AG04450 (cell line): ENCODE measurements around the gene PPP3CA. TPM values are rescaled to one million over a fixed set of nuclear protein-coding genes. Genes with fewer than 3 reads are reported as not detected.

ENCODE experiments used
- CTCF ChIA-PET: fragments of 300-600, 350-600 bp; formaldehyde crosslinking; extraction: SDS; loops from one replicate; lab custom pipeline; 2022; ENCODE audit warnings: antibody characterized with exemption, inconsistent platforms; lab: Charles Lee
- POLR2A ChIA-PET: fragments of 350-600 bp; formaldehyde crosslinking; extraction: SDS; loops from one replicate; lab custom pipeline; 2021; ENCODE audit warnings: antibody characterized with exemption, inconsistent platforms; lab: Yijun Ruan, JAX
- DNase-seq: peaks from one replicate; pipeline ENCODE4 v3.0.0-alpha.2; 2011; ENCODE audit warnings: low read depth, low spot score
- H3K27ac ChIP-seq: one replicate; pipeline ENCODE4 v1.5.1; 2012; ENCODE audit warnings: low read depth, low read length, control low read depth
- H3K27me3 ChIP-seq: one replicate; pipeline ENCODE4 v1.6.0; 2012; ENCODE audit warnings: low read length; ENCODE audit not compliant: control insufficient read depth, insufficient read depth
- H3K4me3 ChIP-seq: 2 replicates; pipeline ENCODE4 v1.5.1; 2011; ENCODE audit warnings: mild to moderate bottlenecking, low read depth, low read length, control low read depth
- H3K9me3 ChIP-seq: 2 replicates; pipeline ENCODE4 v1.5.1; 2012; ENCODE audit warnings: low read length; ENCODE audit not compliant: control insufficient read depth, insufficient read depth
- CTCF ChIP-seq: IDR thresholded peaks from 2 replicates; pipeline ENCODE4 v1.5.1; 2011; ENCODE audit warnings: low read depth, low read length, control low read depth, inconsistent platforms
- polyA plus RNA-seq: library from polyadenylated mRNA; depleted of rRNA; stranded (reverse); fragments of >200 nt; gene quantifications from 2 replicates; pipeline ENCODE4 v1.2.3, GENCODE V29; 2011

The PPP3CA gene
- polyA plus RNA-seq, 1 experiment = 38.7 TPM

- no peaks in the 10 kb centered on the region for H3K27me3 ChIP-seq
- H3K27ac ChIP-seq = no peak overlapping the region
- TF ChIP-seq CTCF = no peak
- no peak for DNase-seq
- CTCF ChIA-PET = no interaction called here
- POLR2A ChIA-PET = no interaction called here
- H3K9me3 ChIP-seq = no peaks in the 10 kb centered on the region
- no peak overlapping the region for H3K4me3 ChIP-seq
These were observed 273.0 kb downstream of the PPP3CA start for GRCh38 chr4:101074326-101074725.

GRCh38 chr4:101071241-101071640 is 276.1 kb downstream of the PPP3CA start:
- ChIA-PET CTCF (no interaction called here), POLR2A (no interaction called here)
- Histone ChIP-seq H3K27me3 (no peaks in the 10 kb centered on the region), H3K9me3 (no peaks in the 10 kb centered on the region), H3K4me3 (no peak overlapping the region), H3K27ac (no peak overlapping the region)
- DNase-seq = no peak
- TF ChIP-seq CTCF = no peak

- Histone ChIP-seq H3K9me3 (no peaks in the 10 kb centered on the region), H3K4me3 (no peak overlapping the region), H3K27ac (no peak overlapping the region), H3K27me3 (no peaks in the 10 kb centered on the region)
- ChIA-PET POLR2A (no interaction called here), CTCF (no interaction called here)
- DNase-seq = no peak
- no peak for TF ChIP-seq CTCF
These were observed 279.2 kb downstream of the PPP3CA start for GRCh38 chr4:101068115-101068514.

GRCh38 chr4:101067383-101067782 is 279.9 kb downstream of the PPP3CA start:
- no peaks in the 10 kb centered on the region for H3K9me3 ChIP-seq
- ChIA-PET CTCF (no interaction called here), POLR2A (no interaction called here)
- no peaks in the 10 kb centered on the region for H3K27me3 ChIP-seq
- H3K27ac ChIP-seq = no peak overlapping the region
- DNase-seq = no peak
- no peak overlapping the region for H3K4me3 ChIP-seq
- no peak for TF ChIP-seq CTCF

GRCh38 chr4:101066626-101067170 is 280.6 kb downstream of the PPP3CA start:
- ChIA-PET POLR2A (no interaction called here), CTCF (no interaction called here)
- DNase-seq = no peak

More at GRCh38 chr4:101066626-101067170, 280.6 kb downstream of the PPP3CA start:
- Histone ChIP-seq H3K9me3 (no peaks in the 10 kb centered on the region), H3K27me3 (no peaks in the 10 kb centered on the region), H3K4me3 (no peak overlapping the region), H3K27ac (no peak overlapping the region)
- TF ChIP-seq CTCF = no peak
